GM13977 (cell line): ENCODE results near the gene MACROD2.

Experiments
- DNase-seq: peaks from one replicate; pipeline ENCODE4 v3.0.0; 2012; ENCODE audit warnings: low spot score
- CTCF ChIP-seq: IDR thresholded peaks from 2 replicates; pipeline ENCODE4 v1.5.1; 2012; ENCODE audit warnings: mild to moderate bottlenecking, control low read depth; ENCODE audit not compliant: insufficient read depth; ENCODE audit errors: extremely low read depth, missing control alignments
- in situ Hi-C: fragments of 300-500 bp; cut with MboI; formaldehyde crosslinking; loops from one replicate; pipeline ENCODE4 v1.12.0; 2022; ENCODE audit warnings: low sequenced_read_pairs, low pct_unique_long_range_greater_than_20kb, mixed read lengths, inconsistent platforms; ENCODE audit not compliant: unreplicated experiment

The MACROD2 gene

GRCh38 chr20:15239542-15240206 lies 1244.4 kb downstream of the MACROD2 start:
- DNase-seq = no peak
- in situ Hi-C loops = loop anchor here (25.0 kb wide), 1 partner anchor 902 kb away; the partner anchor contains the start of gene FLRT3

DNA sequence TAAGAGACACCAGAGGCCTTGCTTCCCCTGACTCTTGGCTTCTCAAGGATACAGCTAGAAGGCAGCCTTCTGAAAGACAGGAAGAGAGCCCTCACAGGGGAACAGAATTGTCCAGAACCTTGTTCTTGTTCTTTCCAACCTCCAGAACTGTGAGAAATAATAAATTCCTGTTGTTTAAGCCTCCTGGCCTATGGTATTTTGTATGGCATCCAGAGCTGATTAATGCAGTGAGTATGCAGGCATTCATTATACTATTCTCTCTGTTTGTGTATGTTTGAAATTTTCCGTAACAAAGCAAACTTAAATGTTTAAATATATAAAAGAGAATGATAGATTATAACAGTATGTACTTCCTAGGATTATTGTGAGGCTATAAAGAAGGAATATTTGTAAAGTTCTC lies 1245.5 kb downstream of the MACROD2 start:
- no peak for DNase-seq
- TF ChIP-seq CTCF = no peak
- in situ Hi-C loops = loop anchor here (25.0 kb wide), 1 partner anchor 904 kb away; the partner anchor contains the start of gene FLRT3

More at GRCh38 chr20:15239542-15240206, 1244.4 kb downstream of the MACROD2 start:
- no peak for TF ChIP-seq CTCF

GRCh38 chr20:15241681-15242080 lies 1246.4 kb downstream of the MACROD2 start:
- in situ Hi-C loops = loop anchor here (25.0 kb wide), 1 partner anchor 904 kb away; the partner anchor contains the start of gene FLRT3

DNA sequence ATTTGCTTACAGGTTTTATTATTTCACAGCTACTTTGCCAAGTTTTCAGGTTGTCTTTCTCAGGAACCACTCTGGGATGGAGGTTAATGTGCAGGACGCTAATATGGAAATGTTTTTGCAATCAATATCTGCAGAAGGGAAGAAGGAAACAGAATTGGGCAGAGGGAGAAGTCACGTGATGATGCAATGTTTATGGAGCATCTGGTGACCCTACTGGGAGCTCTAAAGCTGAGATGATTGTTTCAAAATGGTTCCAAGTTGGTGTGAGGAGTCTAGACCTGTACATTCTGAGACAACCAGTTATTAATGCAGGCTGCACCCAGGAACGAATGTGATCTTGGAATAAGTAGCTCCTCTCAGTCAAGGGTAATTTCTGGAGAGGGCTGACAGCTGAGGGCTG lies 1247.5 kb downstream of the MACROD2 start:
- in situ Hi-C loops = loop anchor here (25.0 kb wide), 1 partner anchor 905 kb away; the partner anchor contains the start of gene FLRT3
- no peak for TF ChIP-seq CTCF
- DNase-seq = no peak

More at GRCh38 chr20:15241681-15242080, 1246.4 kb downstream of the MACROD2 start:
- TF ChIP-seq CTCF = no peak
- no peak for DNase-seq

DNA sequence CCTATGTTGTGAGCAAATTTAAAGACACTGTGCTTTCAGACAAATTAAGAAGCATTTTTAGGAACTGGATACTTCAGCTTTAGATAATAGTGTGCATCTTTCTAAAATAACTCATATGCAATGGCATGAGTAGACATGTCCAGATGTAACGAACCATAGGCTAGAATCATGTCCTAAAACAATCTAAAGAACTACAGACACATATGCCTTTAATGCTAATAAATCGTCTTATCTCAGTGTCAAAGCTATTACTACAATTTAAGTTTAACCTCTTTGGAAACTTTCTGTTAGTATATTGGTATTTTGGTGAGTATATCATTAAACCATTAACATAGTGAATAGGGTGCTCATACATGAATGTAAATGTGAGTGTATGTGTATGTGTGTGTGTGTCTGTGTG lies 1250.6 kb downstream of the MACROD2 start:
- DNase-seq = no peak
- no peak for TF ChIP-seq CTCF
- in situ Hi-C loops = loop anchor here (25.0 kb wide), 1 partner anchor 909 kb away; the partner anchor contains the start of gene FLRT3

GRCh38 chr20:15248618-15249395 lies 1253.5 kb downstream of the MACROD2 start:
- TF ChIP-seq CTCF = no peak
- no peak for DNase-seq
- in situ Hi-C loops = loop anchor here (25.0 kb wide), 1 partner anchor 912 kb away; the partner anchor contains the start of gene FLRT3
